Measurements from ENCODE around the gene RAB5IF. TPM values are rescaled to one million over a fixed set of nuclear protein-coding genes. Genes with fewer than 3 reads are reported as not detected.

The RAB5IF gene
- total and polyA plus RNA-seq, 2 of the 4 experiments (the other 2 are of a cell fraction), result 74.0 to 93.1 TPM

DNA sequence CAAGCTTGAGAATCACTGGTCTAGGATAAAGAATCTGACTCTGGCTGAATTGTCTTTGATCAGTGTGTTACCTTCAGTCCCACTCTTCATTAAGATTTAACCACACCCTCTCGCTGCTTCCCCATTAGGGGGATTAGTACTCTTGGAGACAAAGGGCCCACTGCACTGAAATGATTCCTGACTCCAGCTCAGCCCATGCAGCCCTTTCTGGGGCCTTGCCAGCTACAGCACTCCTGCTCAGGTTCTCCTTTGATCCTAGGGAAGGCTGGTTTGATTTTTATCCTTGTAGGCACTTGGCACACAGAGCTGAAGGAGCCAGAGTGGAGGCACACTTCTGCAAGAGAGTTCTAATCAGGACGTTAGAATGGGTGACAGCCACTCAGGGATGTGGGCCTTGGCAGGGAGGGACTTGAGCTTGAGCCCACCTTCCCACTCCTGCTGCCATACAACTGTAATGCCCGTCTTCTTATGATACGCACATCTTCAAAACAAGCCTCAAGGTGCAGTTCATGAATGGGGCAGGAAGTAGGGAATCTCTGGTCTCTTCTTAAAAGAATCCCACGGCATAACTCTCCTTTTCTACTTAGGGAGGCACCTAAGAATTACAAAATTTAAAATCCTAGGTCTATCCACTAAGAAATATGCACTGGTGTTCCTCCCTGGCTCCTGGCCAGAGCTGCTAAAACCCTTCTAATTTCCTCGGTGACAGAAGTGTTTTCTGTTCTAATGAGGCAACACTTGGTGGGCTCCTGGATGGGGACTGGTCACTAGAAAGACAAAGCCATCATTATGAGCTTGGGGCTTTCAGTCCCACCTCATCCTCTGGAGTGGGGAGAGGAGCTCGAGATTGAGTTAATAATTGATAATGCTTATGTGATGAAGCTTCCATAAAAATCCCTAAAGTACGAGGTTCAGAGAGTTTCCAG lies 41.9 kb downstream of the RAB5IF start (continued):
- no peak for TF ChIP-seq RAD21 (IDR thresholded peaks at IDR 0.05; ENCODE audit: low read length)

DNA sequence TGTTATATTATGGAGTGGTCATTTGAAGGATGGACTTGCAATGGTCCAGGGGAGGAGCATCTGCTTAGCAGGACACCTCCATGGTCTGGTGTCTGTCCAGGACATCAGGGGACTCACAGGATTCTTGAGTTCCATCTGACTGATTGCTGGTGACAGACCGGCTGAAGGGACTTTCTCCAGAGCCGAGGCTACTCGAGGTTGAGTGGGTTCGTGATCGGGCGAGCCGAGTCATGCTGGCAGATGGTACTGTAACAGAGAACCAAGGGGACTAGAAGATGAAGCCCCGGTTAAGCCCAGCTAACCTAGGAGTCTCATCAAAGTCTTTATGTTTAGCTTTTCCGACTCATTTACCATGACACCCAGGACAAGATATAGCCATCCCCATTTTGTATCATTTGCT lies 47.9 kb downstream of the RAB5IF start:
- H2AK9ac ChIP-seq (replicated peaks; ENCODE audit: low read depth, low read length, poor library complexity), result no peak overlapping the region
- CTCF ChIA-PET, result no interaction called here
- H3K27me3 ChIP-seq (ENCODE audit: control insufficient read depth, insufficient read depth, low read length), result no peaks in the 10 kb centered on the region
- DNase-seq (no peak), ATAC-seq (ENCODE audit: low read depth) (no peak)
- no peak overlapping the region for H3K18ac ChIP-seq (ENCODE audit: low read depth, low read length)
- no peak overlapping the region for H4K5ac ChIP-seq (ENCODE audit: low read depth, low read length)
- H3K79me1 ChIP-seq (ENCODE audit: low read depth in 1 of 2, low read length in 2 of 2), result no peaks in the 10 kb centered on the region
- peaks cover 8% of the 10 kb centered on the region; the same call in 1 of the 2 replicates for H3K36me3 ChIP-seq (ENCODE audit: control insufficient read depth, insufficient read depth, low read length)
- POLR2A ChIA-PET (ENCODE audit: unreplicated experiment), result no interaction called here
- H3K9me3 ChIP-seq (ENCODE audit: control insufficient read depth, insufficient read depth, low read length), result no peaks in the 10 kb centered on the region
- no peak overlapping the region for H3K27ac ChIP-seq (ENCODE audit: insufficient read depth, low read length)
- H3K14ac ChIP-seq (replicated peaks; ENCODE audit: low read depth, low read length), result no peak overlapping the region
- H3K9ac ChIP-seq (ENCODE audit: low read depth, low read length), result no peak overlapping the region
- no peak overlapping the region for H3K4ac ChIP-seq (ENCODE audit: low read depth, low read length)
- H2AFZ ChIP-seq (replicated peaks; ENCODE audit: low read length, poor library complexity), result no peak overlapping the region
- no peak overlapping the region for H2BK15ac ChIP-seq (ENCODE audit: low read depth, low read length)
- dilution Hi-C loops (cut with HindIII; ENCODE audit: low sequenced_read_pairs, unreplicated experiment) (no loop called here), in situ Hi-C loops (cut with MboI; ENCODE audit: low sequenced_read_pairs) (no loop called here), intact Hi-C loops (cut with micrococcal nuclease) (no loop called here)
- WGBS, 2 experiments (ENCODE audit: extremely low coverage in 2 of 2, insufficient read length in 1 of 2), result 92% methylated on average over 6 of the region's 9 CpGs; no CpG with 5 or more reads in 1 of the 2 experiments
- H3K4me3 ChIP-seq (ENCODE audit: insufficient read depth, low read depth, low read length), result no peak overlapping the region
- no peak overlapping the region for H2AK5ac ChIP-seq (ENCODE audit: low read depth, low read length)
- no peak overlapping the region for H3K4me2 ChIP-seq (ENCODE audit: low read depth, low read length)
- H3K4me1 ChIP-seq (ENCODE audit: control insufficient read depth, insufficient read depth, low read length), result no peaks in the 10 kb centered on the region
- no peak overlapping the region for H3K56ac ChIP-seq (ENCODE audit: extremely low read depth, insufficient read depth, low read length)
- H2BK20ac ChIP-seq (ENCODE audit: low read depth, low read length), result no peak overlapping the region
- H4K91ac ChIP-seq (ENCODE audit: insufficient read depth, low read depth, low read length), result no peak overlapping the region
- no peaks in the 10 kb centered on the region for H4K20me1 ChIP-seq (ENCODE audit: insufficient read depth, low read length)
- H3K9me1 ChIP-seq (ENCODE audit: insufficient read depth, low read length), result no peaks in the 10 kb centered on the region
- no peak overlapping the region for H3K23ac ChIP-seq (ENCODE audit: low read depth, low read length)
- H2BK5ac ChIP-seq (ENCODE audit: low read depth, low read length, poor library complexity, severe bottlenecking), result no peak overlapping the region
- no peak overlapping the region for H4K8ac ChIP-seq (ENCODE audit: low read depth in 2 of 2, low read length in 2 of 2)
- BruUV-seq (replicated peaks), result no TSS peak
- no peak overlapping the region for H2BK120ac ChIP-seq (ENCODE audit: low read depth, low read length)
- TF ChIP-seq, protein P1, sequence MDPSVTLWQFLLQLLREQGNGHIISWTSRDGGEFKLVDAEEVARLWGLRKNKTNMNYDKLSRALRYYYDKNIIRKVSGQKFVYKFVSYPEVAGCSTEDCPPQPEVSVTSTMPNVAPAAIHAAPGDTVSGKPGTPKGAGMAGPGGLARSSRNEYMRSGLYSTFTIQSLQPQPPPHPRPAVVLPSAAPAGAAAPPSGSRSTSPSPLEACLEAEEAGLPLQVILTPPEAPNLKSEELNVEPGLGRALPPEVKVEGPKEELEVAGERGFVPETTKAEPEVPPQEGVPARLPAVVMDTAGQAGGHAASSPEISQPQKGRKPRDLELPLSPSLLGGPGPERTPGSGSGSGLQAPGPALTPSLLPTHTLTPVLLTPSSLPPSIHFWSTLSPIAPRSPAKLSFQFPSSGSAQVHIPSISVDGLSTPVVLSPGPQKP (IDR thresholded peaks at IDR 0.05; ENCODE audit: borderline replicate concordance, low read depth, low read length), result no peak
- no peak for TF ChIP-seq BHLHE40 (IDR thresholded peaks at IDR 0.05; ENCODE audit: low read depth, low read length)
- no peak for TF ChIP-seq MAFK (IDR thresholded peaks at IDR 0.05; ENCODE audit: low read depth, low read length)
- TF ChIP-seq CEBPB (IDR thresholded peaks at IDR 0.05; ENCODE audit: low read depth, low read length), result no peak
- no peak for TF ChIP-seq SMC3 (IDR thresholded peaks at IDR 0.05; ENCODE audit: low read depth, low read length)
- TF ChIP-seq, protein P2, sequence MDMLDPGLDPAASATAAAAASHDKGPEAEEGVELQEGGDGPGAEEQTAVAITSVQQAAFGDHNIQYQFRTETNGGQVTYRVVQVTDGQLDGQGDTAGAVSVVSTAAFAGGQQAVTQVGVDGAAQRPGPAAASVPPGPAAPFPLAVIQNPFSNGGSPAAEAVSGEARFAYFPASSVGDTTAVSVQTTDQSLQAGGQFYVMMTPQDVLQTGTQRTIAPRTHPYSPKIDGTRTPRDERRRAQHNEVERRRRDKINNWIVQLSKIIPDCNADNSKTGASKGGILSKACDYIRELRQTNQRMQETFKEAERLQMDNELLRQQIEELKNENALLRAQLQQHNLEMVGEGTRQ (IDR thresholded peaks at IDR 0.05; ENCODE audit: low read depth, low read length), result no peak
- no peak for TF ChIP-seq FOS (IDR thresholded peaks at IDR 0.05; ENCODE audit: low read depth, low read length)
- no peak for TF ChIP-seq POLR2A (IDR thresholded peaks at IDR 0.05; ENCODE audit: low read depth, low read length)
- TF ChIP-seq CHD1 (IDR thresholded peaks at IDR 0.05; ENCODE audit: low read depth, low read length), result no peak
- no peak for TF ChIP-seq NFE2L2 (IDR thresholded peaks at IDR 0.05; ENCODE audit: low read depth, low read length)
- no peak for TF ChIP-seq RCOR1 (IDR thresholded peaks at IDR 0.05; ENCODE audit: insufficient replicate concordance, low read length)
- TF ChIP-seq, protein P3, sequence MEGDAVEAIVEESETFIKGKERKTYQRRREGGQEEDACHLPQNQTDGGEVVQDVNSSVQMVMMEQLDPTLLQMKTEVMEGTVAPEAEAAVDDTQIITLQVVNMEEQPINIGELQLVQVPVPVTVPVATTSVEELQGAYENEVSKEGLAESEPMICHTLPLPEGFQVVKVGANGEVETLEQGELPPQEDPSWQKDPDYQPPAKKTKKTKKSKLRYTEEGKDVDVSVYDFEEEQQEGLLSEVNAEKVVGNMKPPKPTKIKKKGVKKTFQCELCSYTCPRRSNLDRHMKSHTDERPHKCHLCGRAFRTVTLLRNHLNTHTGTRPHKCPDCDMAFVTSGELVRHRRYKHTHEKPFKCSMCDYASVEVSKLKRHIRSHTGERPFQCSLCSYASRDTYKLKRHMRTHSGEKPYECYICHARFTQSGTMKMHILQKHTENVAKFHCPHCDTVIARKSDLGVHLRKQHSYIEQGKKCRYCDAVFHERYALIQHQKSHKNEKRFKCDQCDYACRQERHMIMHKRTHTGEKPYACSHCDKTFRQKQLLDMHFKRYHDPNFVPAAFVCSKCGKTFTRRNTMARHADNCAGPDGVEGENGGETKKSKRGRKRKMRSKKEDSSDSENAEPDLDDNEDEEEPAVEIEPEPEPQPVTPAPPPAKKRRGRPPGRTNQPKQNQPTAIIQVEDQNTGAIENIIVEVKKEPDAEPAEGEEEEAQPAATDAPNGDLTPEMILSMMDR (conservative IDR thresholded peaks at IDR 0.05; ENCODE audit: low read depth, low read length), result no peak
- TF ChIP-seq RAD21 (IDR thresholded peaks at IDR 0.05; ENCODE audit: low read length), result no peak
